Purkinje cell (primary cell): ENCODE data around the gene MBNL2. TPM values are rescaled to one million over a fixed set of nuclear protein-coding genes. Genes with fewer than 3 reads are reported as not detected.

Experiments used
- polyA plus RNA-seq: library from polyadenylated mRNA; unstranded; fragments of >200 nt; fragmentation: Nextera tagmentation; gene quantifications from 2 replicates; pipeline ENCODE4 v1.2.1, GENCODE V29; 2014

Gene MBNL2
- polyA plus RNA-seq: 151 and 153 TPM in 2 replicates

GRCh38 chr13:97221989-97222700 lies at the start of gene MBNL2:
Gene MBNL2 (plus strand): TSS chr13:97222333. CDS start chr13:97276236, 53,903 bp downstream.

GRCh38 chr13:97433727-97434396 lies 211.7 kb downstream of the MBNL2 start, which contains the start of gene RAP2A:
Gene RAP2A (plus strand): TSS chr13:97434169. CDS start chr13:97434471, 302 bp downstream.

Other genes starting within 250 kb of the MBNL2 start
- gene OXGR1, start 227.9 kb upstream of the MBNL2 start, polyA plus RNA-seq: not detected in 2 replicates
- gene RAP2A, start 211.8 kb downstream of the MBNL2 start, polyA plus RNA-seq: 16.0 and 19.4 TPM in 2 replicates